Measurements from ENCODE around the gene RNASE1. TPM values are rescaled to one million over a fixed set of nuclear protein-coding genes. Genes with fewer than 3 reads are reported as not detected.
"Not testable (repeated sequence)": the region's sequence is repeated elsewhere in the genome, so short reads cannot be mapped to it uniquely, and the experiment has no call there.

The RNASE1 gene
- total RNA-seq, 1 donor from 2014 or later = 641 TPM

DNA sequence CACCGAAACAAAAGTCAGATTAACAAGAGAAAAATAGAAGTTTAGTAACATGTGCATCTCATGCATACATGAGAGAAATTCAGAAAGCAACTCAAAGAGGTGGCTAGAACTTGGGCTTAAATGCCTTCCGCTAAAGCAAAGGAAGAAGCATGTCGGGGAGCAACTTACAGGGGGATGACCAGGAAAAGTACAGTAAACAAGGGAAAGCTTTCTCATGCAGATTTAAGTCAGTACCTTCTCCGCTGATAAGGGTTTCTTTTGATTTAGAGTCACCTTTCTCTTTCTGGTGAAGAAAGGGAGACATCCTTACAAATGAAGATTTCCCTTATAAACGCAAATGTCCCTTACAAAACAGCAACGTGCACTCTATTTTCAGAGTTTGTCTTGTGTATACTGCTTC, 27.6 kb downstream of the RNASE1 start:
- no peak for DNase-seq (ENCODE audit: low spot score)

DNA sequence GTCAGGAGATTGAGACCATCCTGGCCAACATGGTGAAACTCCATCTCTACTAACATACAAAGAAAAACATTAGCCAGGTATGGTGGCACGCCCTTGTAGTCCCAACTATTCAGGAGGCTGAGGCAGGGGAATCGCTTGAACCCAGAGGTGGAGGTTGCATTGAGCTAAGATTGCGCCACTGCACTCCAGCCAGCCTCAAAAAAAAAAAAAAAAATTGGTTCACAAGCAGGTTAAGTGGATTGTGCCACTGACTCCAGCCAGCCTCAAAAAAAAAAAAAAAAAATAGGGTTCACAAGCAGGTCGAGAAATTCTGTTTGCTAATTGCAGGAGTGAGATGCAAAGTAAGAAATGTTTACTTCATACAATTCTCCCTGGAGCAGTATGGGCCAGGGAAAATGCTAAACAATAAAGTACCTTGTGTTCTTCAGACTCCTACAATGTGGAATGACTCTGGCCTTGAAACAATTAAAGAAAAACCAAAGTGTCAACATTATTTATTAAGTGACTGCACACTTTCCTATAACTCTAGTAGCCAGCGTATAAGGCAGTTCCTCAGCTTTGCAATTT, 28.3 kb downstream of the RNASE1 start:
- no peak for DNase-seq (ENCODE audit: low spot score)

GRCh38 chr14:20772650-20773049, 30.0 kb downstream of the RNASE1 start:
- no peak for DNase-seq (ENCODE audit: low spot score)

GRCh38 chr14:20769421-20769820, 33.2 kb downstream of the RNASE1 start:
- no peak for DNase-seq (ENCODE audit: low spot score)

DNA sequence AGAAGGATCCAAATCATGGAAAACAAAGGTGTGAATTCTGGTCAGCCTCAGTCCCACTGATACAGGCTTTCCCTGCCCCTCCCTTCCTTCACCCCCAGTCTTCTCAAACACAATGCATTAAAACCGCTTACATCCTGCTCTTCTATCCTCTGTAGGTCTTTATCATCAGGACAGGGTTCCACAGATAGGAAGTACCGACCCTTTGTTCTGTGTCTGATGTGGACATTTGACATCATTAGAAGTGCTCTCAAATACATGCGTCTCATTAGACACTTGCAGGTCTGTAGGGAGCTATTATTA, 34.1 kb downstream of the RNASE1 start:
- DNase-seq (ENCODE audit: low spot score) = no peak

DNA sequence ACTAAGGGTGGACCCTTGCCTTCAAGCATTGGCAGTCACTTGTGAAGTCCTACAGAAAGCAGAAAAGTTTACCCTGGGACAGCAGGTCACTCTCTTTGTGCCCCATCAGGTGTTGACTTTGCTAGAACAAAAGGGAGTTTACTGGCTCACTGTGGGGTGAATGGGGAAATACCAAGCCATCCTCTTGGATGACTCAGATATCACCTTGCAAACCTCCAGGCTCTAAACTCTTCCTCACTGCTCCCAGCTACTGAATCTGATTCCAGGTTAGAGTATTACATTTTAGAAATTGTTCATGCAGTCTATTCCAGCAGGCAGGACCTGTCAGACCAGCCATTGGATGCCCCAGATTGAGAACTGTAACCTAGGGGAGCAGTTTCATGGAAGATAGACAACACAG, 41.7 kb downstream of the RNASE1 start:
- DNase-seq (ENCODE audit: low spot score) = no peak

GRCh38 chr14:20759465-20759864, 43.2 kb downstream of the RNASE1 start:
- not testable (repeated sequence) for DNase-seq (ENCODE audit: low spot score)

DNA sequence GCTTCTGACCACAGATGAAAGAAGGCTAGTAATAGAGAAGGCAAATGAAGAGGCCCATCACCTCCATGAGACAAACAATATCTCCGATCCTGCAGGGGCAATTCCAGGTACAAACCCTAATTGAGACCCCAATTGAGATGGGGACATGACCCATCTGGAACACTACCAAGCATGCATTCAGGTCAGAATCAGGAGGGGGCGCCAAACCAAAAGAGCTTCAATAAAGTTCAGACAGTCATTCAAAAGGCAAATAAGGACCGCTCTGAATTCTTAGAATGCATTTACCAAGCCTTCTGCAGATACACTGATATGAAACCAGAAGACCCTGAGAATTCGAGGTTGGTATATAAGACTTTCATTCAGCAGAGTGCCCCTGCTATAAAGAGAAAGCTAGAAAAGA, 44.7 kb downstream of the RNASE1 start:
- no peak for DNase-seq (ENCODE audit: low spot score)

- DNase-seq (ENCODE audit: low spot score) = no peak
Observed at GRCh38 chr14:20755037-20755436, 47.6 kb downstream of the RNASE1 start.

GRCh38 chr14:20754308-20754707, 48.3 kb downstream of the RNASE1 start:
- DNase-seq (ENCODE audit: low spot score) = no peak

GRCh38 chr14:20751963-20752562, 50.6 kb downstream of the RNASE1 start:
- DNase-seq (ENCODE audit: low spot score) = no peak

Other genes starting within 250 kb of the RNASE1 start
- gene RNASE9, start 241.8 kb downstream of the RNASE1 start, total RNA-seq = not detected
- not detected for gene RNASE11, start 214.8 kb downstream of the RNASE1 start, total RNA-seq
- not detected for gene RNASE12, start 211.5 kb downstream of the RNASE1 start, total RNA-seq
- not detected for gene OR6S1, start 161.2 kb downstream of the RNASE1 start, total RNA-seq
- 67.0 TPM for gene RNASE4, start 118.3 kb downstream of the RNASE1 start, total RNA-seq
- gene ANG, start 114.1 kb downstream of the RNASE1 start, total RNA-seq = 38.9 TPM
- gene EDDM3A, start 57.0 kb downstream of the RNASE1 start, total RNA-seq = not detected
- gene EDDM3B, start 34.4 kb downstream of the RNASE1 start, total RNA-seq = not detected
- gene RNASE6, start 21.6 kb downstream of the RNASE1 start, total RNA-seq = 19.3 TPM
- 0.80 TPM for gene RNASE3, start 88.5 kb upstream of the RNASE1 start, total RNA-seq
- gene RNASE2, start 152.6 kb upstream of the RNASE1 start, total RNA-seq = 8.7 TPM
- 31.6 TPM for gene METTL17, start 187.1 kb upstream of the RNASE1 start, total RNA-seq
- gene SLC39A2, start 196.4 kb upstream of the RNASE1 start, total RNA-seq = not detected
- gene NDRG2, start 222.2 kb upstream of the RNASE1 start, total RNA-seq = 120 TPM
- gene TPPP2, start 227.4 kb upstream of the RNASE1 start, total RNA-seq = not detected
- gene RNASE13, start 232.0 kb upstream of the RNASE1 start, total RNA-seq = not detected
- gene RNASE7, start 239.5 kb upstream of the RNASE1 start, total RNA-seq = 0.39 TPM

All from mesenteric fat pad (tissue), 1 donor.